HG02884 (cell line): ENCODE results near the gene PLCG1.
A peak's percentile ranks its signal among the peaks of the same experiment; 100 is the strongest.
"Not testable (repeated sequence)": the region's sequence is repeated elsewhere in the genome, so short reads cannot be mapped to it uniquely, and the experiment has no call there.

Source experiments
- ATAC-seq: cut with Tn5 transposase; IDR thresholded peaks from one replicate; pipeline ENCODE4 v1.9.1; 2021; ENCODE audit warnings: mild to moderate bottlenecking, moderate library complexity; ENCODE audit not compliant: unreplicated experiment

The PLCG1 gene

GRCh38 chr20:41124451-41125094 lies 12.8 kb upstream of the PLCG1 start:
- no peak for ATAC-seq

GRCh38 chr20:41125530-41126457 lies 11.5 kb upstream of the PLCG1 start:
- no peak for ATAC-seq

GRCh38 chr20:41126719-41127118 lies 10.6 kb upstream of the PLCG1 start:
- no peak for ATAC-seq

- not testable (repeated sequence) for ATAC-seq
Observed at GRCh38 chr20:41128317-41128716, 9.0 kb upstream of the PLCG1 start.

GRCh38 chr20:41131594-41132387 lies 5.6 kb upstream of the PLCG1 start:
- peak; percentile 47 for ATAC-seq

- ATAC-seq: not testable (repeated sequence)
Observed at GRCh38 chr20:41132388-41132775, 5.0 kb upstream of the PLCG1 start.

GRCh38 chr20:41133709-41134361 lies 3.5 kb upstream of the PLCG1 start:
- ATAC-seq: peak; percentile 29

GRCh38 chr20:41134362-41135186 lies 2.8 kb upstream of the PLCG1 start:
- ATAC-seq: no peak

- no peak for ATAC-seq
Observed at GRCh38 chr20:41135187-41135887, 2.0 kb upstream of the PLCG1 start.

- no peak for ATAC-seq
Observed at GRCh38 chr20:41135888-41136679, 1.3 kb upstream of the PLCG1 start.

GRCh38 chr20:41137614-41138474 lies 501 bp downstream of the PLCG1 start:
- ATAC-seq: peak; percentile 11

GRCh38 chr20:41138475-41139226 lies 1.3 kb downstream of the PLCG1 start:
- ATAC-seq: no peak

GRCh38 chr20:41139227-41140093 lies 2.1 kb downstream of the PLCG1 start:
- ATAC-seq: no peak

- no peak for ATAC-seq
Observed at GRCh38 chr20:41140226-41141133, 3.1 kb downstream of the PLCG1 start.
